Lower lobe of right lung (tissue), 2 donors: ENCODE data around the gene CPNE6. TPM values are rescaled to one million over a fixed set of nuclear protein-coding genes. Genes with fewer than 3 reads are reported as not detected.
"Not testable (repeated sequence)": the region's sequence is repeated elsewhere in the genome, so short reads cannot be mapped to it uniquely, and the experiment has no call there.

Source experiments
- ATAC-seq, 2 donors: fragments of 200-7000 bp; cut with Tn5 transposase; one replicate each; pipeline ENCODE4 v1.9.1; 2020 to 2022; ENCODE audit warnings: mild to moderate bottlenecking in 2 of 2, moderate library complexity in 2 of 2
- DNase-seq: peaks from one replicate; pipeline ENCODE4 v3.0.0-alpha.2; 2020
- H3K27ac ChIP-seq: fragments of 200-600 bp; one replicate; pipeline ENCODE4 v1.8.0; 2022
- H3K27me3 ChIP-seq: fragments of 200-600 bp; one replicate; pipeline ENCODE4 v1.8.0; 2022; ENCODE audit warnings: low read depth
- H3K36me3 ChIP-seq: fragments of 200-600 bp; one replicate; pipeline ENCODE4 v1.8.0; 2022; ENCODE audit warnings: mild to moderate bottlenecking
- H3K4me1 ChIP-seq: fragments of 200-600 bp; one replicate; pipeline ENCODE4 v1.8.0; 2022
- H3K4me3 ChIP-seq: fragments of 200-600 bp; one replicate; pipeline ENCODE4 v1.8.0; 2022; ENCODE audit warnings: mild to moderate bottlenecking
- H3K9me3 ChIP-seq: fragments of 200-600 bp; one replicate; pipeline ENCODE4 v1.8.0; 2022
- CTCF ChIP-seq: fragments of 200-600 bp; IDR thresholded peaks from one replicate; pipeline ENCODE4 v1.8.0; 2022; ENCODE audit warnings: antibody characterized with exemption, mild to moderate bottlenecking
- intact Hi-C: fragments of 100-400 bp; cut with DNase I; formaldehyde crosslinking; loops from one replicate; pipeline ENCODE4 v1.11.0; 2022
- total RNA-seq: library from RNA; stranded (reverse); fragmentation: NEBNext Ultra II Directional; extraction: Animal tissue kit (Norgen Biotek cat#: 25700); gene quantifications from one replicate; pipeline ENCODE4 v1.2.1, GENCODE V29; 2021
- donor health status: DM: no; HTN: yes; CAD: no; lungs with severe emphysema.

CPNE6 gene
- total RNA-seq, 1 donor from 2014 or later, result not detected

- DNase-seq (no peak), ATAC-seq (no peak)
- H3K4me3 ChIP-seq, result no peak overlapping the region
- H3K27ac ChIP-seq, result no peak overlapping the region
- intact Hi-C loops, result no loop called here
- H3K4me1 ChIP-seq, result peaks cover 8% of the 10 kb centered on the region
- H3K36me3 ChIP-seq, result no peaks in the 10 kb centered on the region
- peaks cover 3% of the 10 kb centered on the region for H3K9me3 ChIP-seq
- no peaks in the 10 kb centered on the region for H3K27me3 ChIP-seq
- TF ChIP-seq CTCF, result no peak
These were observed 33.7 kb upstream of the CPNE6 start for GRCh38 chr14:24037658-24038037.

DNA sequence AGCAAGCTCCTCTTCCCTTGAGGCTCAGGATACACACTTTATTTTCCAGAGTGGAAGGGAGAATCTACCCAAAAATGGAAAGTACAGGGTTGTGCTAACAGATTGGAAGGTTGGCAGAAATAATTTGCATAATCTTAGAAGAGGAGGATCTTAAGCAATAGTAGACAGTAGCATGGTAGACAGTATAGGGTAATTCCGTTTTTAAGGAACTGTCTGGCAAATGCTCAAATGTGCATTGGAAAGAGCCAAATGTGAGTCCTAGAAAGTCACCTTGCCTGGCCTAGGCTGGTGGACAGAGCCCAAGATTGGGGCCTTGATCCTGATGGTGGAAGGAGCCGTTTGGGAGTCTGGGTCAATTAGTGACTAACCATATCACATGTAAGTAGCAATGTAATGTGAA is 32.7 kb upstream of the CPNE6 start:
- DNase-seq (no peak), ATAC-seq (no peak)
- intact Hi-C loops, result no loop called here
- Histone ChIP-seq H3K4me1 (peaks cover 8% of the 10 kb centered on the region), H3K27me3 (no peaks in the 10 kb centered on the region), H3K36me3 (no peaks in the 10 kb centered on the region), H3K9me3 (no peaks in the 10 kb centered on the region), H3K27ac (no peak overlapping the region), H3K4me3 (no peak overlapping the region)
- no peak for TF ChIP-seq CTCF

- H3K9me3 ChIP-seq, result no peaks in the 10 kb centered on the region
- H3K4me1 ChIP-seq, result peaks cover 7% of the 10 kb centered on the region
- TF ChIP-seq CTCF, result no peak
- no peaks in the 10 kb centered on the region for H3K27me3 ChIP-seq
- no peak overlapping the region for H3K4me3 ChIP-seq
- H3K27ac ChIP-seq, result no peak overlapping the region
- no peak for ATAC-seq
- no peak for DNase-seq
- intact Hi-C loops, result no loop called here
- no peaks in the 10 kb centered on the region for H3K36me3 ChIP-seq
These were observed 30.7 kb upstream of the CPNE6 start for GRCh38 chr14:24040692-24041091.

GRCh38 chr14:24042746-24043145 is 28.6 kb upstream of the CPNE6 start:
- H3K4me3 ChIP-seq, result no peak overlapping the region
- no peak for TF ChIP-seq CTCF
- no peaks in the 10 kb centered on the region for H3K36me3 ChIP-seq
- intact Hi-C loops, result no loop called here
- no peaks in the 10 kb centered on the region for H3K27me3 ChIP-seq
- no peak for DNase-seq
- no peak overlapping the region for H3K27ac ChIP-seq
- ATAC-seq, result no peak
- no peaks in the 10 kb centered on the region for H3K9me3 ChIP-seq
- H3K4me1 ChIP-seq, result no peaks in the 10 kb centered on the region

GRCh38 chr14:24049002-24049401 is 22.4 kb upstream of the CPNE6 start:
- intact Hi-C loops, ATAC-seq: not testable (repeated sequence)

GRCh38 chr14:24050753-24051152 is 20.6 kb upstream of the CPNE6 start:
- H3K27me3 ChIP-seq, DNase-seq, H3K4me3 ChIP-seq, ATAC-seq, H3K27ac ChIP-seq, H3K36me3 ChIP-seq, H3K9me3 ChIP-seq, intact Hi-C loops: not testable (repeated sequence)
- peaks cover 15% of the 10 kb centered on the region for H3K4me1 ChIP-seq

More at GRCh38 chr14:24049002-24049401, 22.4 kb upstream of the CPNE6 start:
- not testable (repeated sequence) for H3K36me3 ChIP-seq, H3K27me3 ChIP-seq, H3K4me3 ChIP-seq, H3K27ac ChIP-seq, H3K9me3 ChIP-seq, DNase-seq
- peaks cover 15% of the 10 kb centered on the region for H3K4me1 ChIP-seq
